ENCODE results near the gene MYOCOS.

- TF ChIP-seq CTCF (conservative IDR thresholded peaks at IDR 0.05; ENCODE audit: low read length) (no peak), EZH2phosphoT487 (IDR thresholded peaks at IDR 0.05; ENCODE audit: borderline replicate concordance) (no peak)
Observed at GRCh38 chr1:171670739-171671138, 48.7 kb downstream of the MYOCOS start.
